Type B pancreatic cell (in vitro differentiated cells): Measurements from ENCODE around the gene HLA-DMA. TPM values are rescaled to one million over a fixed set of nuclear protein-coding genes. Genes with fewer than 3 reads are reported as not detected.

Experiments
- DNase-seq: peaks from one replicate; pipeline ENCODE4 v3.0.0; 2021; ENCODE audit warnings: mixed read lengths; ENCODE audit not compliant: unreplicated experiment; ENCODE audit errors: extremely low spot score
- H3K27ac Mint-ChIP-seq: 2 replicates; pipeline ENCODE4 v1.8.0; 2021; ENCODE audit warnings: mild to moderate bottlenecking, mixed read lengths
- H3K27me3 Mint-ChIP-seq: 2 replicates; pipeline ENCODE4 v1.8.0; 2021; ENCODE audit warnings: mixed read lengths
- H3K36me3 Mint-ChIP-seq: 2 replicates; pipeline ENCODE4 v1.8.0; 2021; ENCODE audit warnings: mixed read lengths
- H3K4me1 Mint-ChIP-seq: one replicate; pipeline ENCODE4 v1.8.0; 2021; ENCODE audit warnings: mixed read lengths; ENCODE audit not compliant: unreplicated experiment
- H3K4me3 Mint-ChIP-seq: 2 replicates; pipeline ENCODE4 v1.8.0; 2021; ENCODE audit warnings: mild to moderate bottlenecking, mixed read lengths
- H3K9me3 Mint-ChIP-seq: 2 replicates; pipeline ENCODE4 v1.8.0; 2021; ENCODE audit warnings: mixed read lengths
- CTCF ChIP-seq: fragments of 200-600 bp; sonication (generic); conservative IDR thresholded peaks from 2 replicates; pipeline ENCODE4 v1.5.0; 2021; ENCODE audit warnings: antibody characterized with exemption, mild to moderate bottlenecking
- total RNA-seq: library from RNA; stranded (reverse); gene quantifications from 2 replicates; pipeline ENCODE4 v1.2.1, GENCODE V29; 2021; ENCODE audit warnings: low replicate concordance

HLA-DMA gene
- total RNA-seq, 1 donor from 2014 or later, result 1.5 TPM

DNA sequence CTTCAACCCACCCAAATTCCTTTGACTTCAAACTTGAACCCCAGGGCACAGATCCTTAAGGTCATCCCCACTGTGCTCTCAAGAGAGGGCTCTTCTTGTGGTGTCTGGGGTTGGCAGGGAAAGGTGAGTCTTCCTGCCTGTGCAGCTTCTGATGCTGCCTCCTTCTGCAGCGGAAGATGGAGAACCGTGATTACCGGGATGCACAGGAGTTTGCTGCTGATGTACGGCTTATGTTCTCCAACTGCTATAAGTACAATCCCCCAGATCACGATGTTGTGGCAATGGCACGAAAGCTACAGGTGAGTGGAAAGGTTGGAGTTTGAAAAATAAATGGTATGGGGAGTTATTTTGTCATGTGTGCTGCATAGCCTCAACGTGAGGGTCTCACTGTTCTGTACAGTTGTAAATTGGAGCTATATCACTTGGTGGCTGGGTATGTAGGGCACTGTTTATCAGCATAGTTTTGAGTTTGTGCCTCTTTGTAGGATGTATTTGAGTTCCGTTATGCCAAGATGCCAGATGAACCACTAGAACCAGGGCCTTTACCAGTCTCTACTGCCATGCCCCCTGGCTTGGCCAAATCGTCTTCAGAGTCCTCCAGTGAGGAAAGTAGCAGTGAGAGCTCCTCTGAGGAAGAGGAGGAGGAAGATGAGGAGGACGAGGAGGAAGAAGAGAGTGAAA lies 24.5 kb upstream of the HLA-DMA start:
- peaks cover 79% of the 10 kb centered on the region for H3K36me3 Mint-ChIP-seq
- peak overlapping the region; percentile 53 for H3K27ac Mint-ChIP-seq
- H3K4me1 Mint-ChIP-seq, result peaks cover 21% of the 10 kb centered on the region
- H3K9me3 Mint-ChIP-seq, result no peaks in the 10 kb centered on the region
- no peak for TF ChIP-seq CTCF
- no peaks in the 10 kb centered on the region for H3K27me3 Mint-ChIP-seq
- no peak for DNase-seq
- peak overlapping the region; percentile 31 for H3K4me3 Mint-ChIP-seq

GRCh38 chr6:32976334-32977069 lies 23.6 kb upstream of the HLA-DMA start:
- Mint-ChIP-seq H3K4me3 (peak overlapping the region; percentile 95), H3K27me3 (no peaks in the 10 kb centered on the region), H3K4me1 (peaks cover 21% of the 10 kb centered on the region), H3K36me3 (peaks cover 78% of the 10 kb centered on the region), H3K27ac (peak overlapping the region; percentile 41), H3K9me3 (no peaks in the 10 kb centered on the region)
- DNase-seq, result no peak
- no peak for TF ChIP-seq CTCF

DNA sequence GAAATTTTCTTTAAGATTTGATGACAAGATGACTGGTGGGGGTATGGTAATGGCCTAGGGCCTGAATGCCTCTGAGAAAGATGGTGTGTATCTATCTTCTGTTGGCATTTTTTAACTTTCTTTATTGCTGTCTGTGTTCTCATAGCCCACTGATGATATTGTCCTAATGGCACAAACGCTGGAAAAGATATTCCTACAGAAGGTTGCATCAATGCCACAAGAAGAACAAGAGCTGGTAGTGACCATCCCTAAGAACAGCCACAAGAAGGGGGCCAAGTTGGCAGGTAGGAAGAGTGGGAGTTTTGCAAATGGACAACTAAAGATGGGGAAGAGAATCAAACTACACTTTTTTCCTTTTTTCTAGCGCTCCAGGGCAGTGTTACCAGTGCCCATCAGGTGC lies 23.0 kb upstream of the HLA-DMA start:
- Mint-ChIP-seq H3K9me3 (no peaks in the 10 kb centered on the region), H3K4me3 (peak overlapping the region; percentile 95), H3K27ac (peak overlapping the region; percentile 41), H3K4me1 (peaks cover 21% of the 10 kb centered on the region), H3K36me3 (peaks cover 81% of the 10 kb centered on the region), H3K27me3 (peaks cover 3% of the 10 kb centered on the region)
- no peak for DNase-seq
- TF ChIP-seq CTCF, result no peak

DNA sequence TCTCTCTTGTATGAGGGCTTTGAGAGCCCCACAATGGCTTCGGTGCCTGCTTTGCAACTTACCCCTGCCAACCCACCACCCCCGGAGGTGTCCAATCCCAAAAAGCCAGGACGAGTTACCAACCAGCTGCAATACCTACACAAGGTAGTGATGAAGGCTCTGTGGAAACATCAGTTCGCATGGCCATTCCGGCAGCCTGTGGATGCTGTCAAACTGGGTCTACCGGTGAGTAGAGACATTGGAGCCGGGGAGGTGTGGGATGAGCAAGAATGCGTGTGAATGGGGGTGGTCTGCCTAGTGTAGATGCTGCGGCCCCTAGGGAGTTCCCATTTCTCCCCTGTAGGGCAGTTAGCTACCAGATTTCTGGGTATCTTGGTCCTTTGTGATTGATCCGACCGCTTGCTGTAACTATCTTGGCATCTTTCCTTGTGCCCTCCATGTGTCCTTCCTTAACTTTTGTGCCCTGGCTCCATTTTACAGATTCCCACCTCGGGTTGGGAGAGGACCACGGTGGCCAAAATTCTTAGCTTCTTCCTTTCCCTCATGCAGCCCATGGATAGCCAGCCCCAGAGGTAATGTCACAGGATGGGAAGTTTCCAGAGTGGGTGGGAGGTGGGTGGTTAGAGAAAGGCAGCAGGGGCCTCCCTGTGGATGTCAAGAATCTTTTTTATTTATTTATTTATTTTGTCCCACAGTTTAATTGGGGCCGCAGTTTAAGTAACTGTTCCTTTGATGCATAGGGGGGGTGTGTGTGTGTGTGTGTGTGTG lies 21.8 kb upstream of the HLA-DMA start:
- DNase-seq, result no peak
- H3K9me3 Mint-ChIP-seq, result no peaks in the 10 kb centered on the region
- H3K4me1 Mint-ChIP-seq, result peaks cover 21% of the 10 kb centered on the region
- H3K27me3 Mint-ChIP-seq, result peaks cover 3% of the 10 kb centered on the region
- no peak for TF ChIP-seq CTCF
- H3K27ac Mint-ChIP-seq, result peak overlapping the region; percentile 98
- H3K36me3 Mint-ChIP-seq, result peaks cover 74% of the 10 kb centered on the region
- H3K4me3 Mint-ChIP-seq, result peak overlapping the region; percentile 95

GRCh38 chr6:32974016-32974333 lies 21.1 kb upstream of the HLA-DMA start:
- peaks cover 3% of the 10 kb centered on the region for H3K27me3 Mint-ChIP-seq
- H3K36me3 Mint-ChIP-seq, result peaks cover 70% of the 10 kb centered on the region
- DNase-seq, result no peak
- H3K4me3 Mint-ChIP-seq, result peak overlapping the region; percentile 95
- peaks cover 21% of the 10 kb centered on the region for H3K4me1 Mint-ChIP-seq
- peak overlapping the region; percentile 98 for H3K27ac Mint-ChIP-seq
- TF ChIP-seq CTCF, result no peak
- no peaks in the 10 kb centered on the region for H3K9me3 Mint-ChIP-seq
